NB4 (cell line): ENCODE measurements around the gene PRR36.

Source experiments
- DNase-seq: peaks from one replicate; pipeline ENCODE4 v3.0.0; 2010; ENCODE audit warnings: low read depth
- H3K4me3 ChIP-seq: one replicate; pipeline ENCODE4 v1.5.1; 2011; ENCODE audit warnings: mild to moderate bottlenecking, low read depth, low read length, moderate library complexity
- MYC ChIP-seq: IDR thresholded peaks from 2 replicates; pipeline ENCODE4 v1.6.1; 2011; ENCODE audit warnings: low read depth, low read length
- POLR2A ChIP-seq: IDR thresholded peaks from 2 replicates; pipeline ENCODE4 v1.6.1; 2011; ENCODE audit warnings: mild to moderate bottlenecking; ENCODE audit not compliant: insufficient read length; ENCODE audit errors: extremely low read depth
- TF ChIP-seq, protein P1 (sequence below): IDR thresholded peaks from 2 replicates; pipeline ENCODE4 v1.6.1; 2011; ENCODE audit warnings: low read depth, low read length
- TF ChIP-seq, protein P2 (sequence below): IDR thresholded peaks from one replicate; pipeline ENCODE4 v1.5.1; 2012; ENCODE audit warnings: low read depth, low read length

Gene PRR36

DNA sequence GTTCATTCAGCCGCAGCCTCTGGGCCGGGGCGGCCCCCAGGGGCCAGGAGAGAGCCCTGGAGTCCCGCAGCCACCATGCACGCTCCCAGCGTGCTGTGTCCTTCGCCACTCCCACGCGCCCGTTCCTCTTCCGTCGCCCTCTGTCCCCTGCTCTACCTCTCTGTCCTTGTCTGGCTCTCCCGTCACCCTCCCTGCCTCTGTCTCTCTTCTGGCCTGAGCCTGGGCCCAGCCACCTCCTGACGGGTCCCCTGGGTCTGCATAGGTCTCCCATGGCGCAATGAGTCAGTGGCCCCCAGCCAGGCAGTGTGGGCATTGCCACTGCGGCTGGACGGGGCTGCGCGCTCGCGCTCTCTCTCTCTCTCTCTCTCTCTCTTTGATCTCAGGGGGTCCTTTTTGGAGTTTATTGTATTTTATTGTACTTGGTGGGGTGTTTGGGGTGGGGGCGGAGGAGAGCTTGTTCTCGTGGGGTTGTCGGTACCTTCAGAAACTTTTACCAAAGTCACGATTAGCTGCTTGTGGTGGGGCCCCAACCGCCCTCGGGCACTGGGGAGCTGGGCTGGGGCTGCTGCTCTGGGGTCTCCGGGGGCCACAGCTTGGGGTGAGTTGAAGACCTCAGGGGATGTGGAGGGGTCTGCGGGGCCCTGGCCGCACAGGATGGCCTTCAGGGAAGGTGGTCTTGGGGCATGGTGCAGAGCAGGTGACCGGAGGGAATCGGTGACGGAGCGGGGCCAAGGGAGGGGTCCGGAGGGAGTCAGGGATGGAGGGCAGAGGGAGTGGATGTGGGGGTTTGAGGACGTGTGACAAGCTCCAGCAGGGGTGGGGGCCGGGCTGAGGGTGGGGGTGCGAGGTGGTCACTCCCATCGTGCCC lies 38.7 kb upstream of the PRR36 start:
- DNase-seq = no peak
- no peak overlapping the region for H3K4me3 ChIP-seq

DNA sequence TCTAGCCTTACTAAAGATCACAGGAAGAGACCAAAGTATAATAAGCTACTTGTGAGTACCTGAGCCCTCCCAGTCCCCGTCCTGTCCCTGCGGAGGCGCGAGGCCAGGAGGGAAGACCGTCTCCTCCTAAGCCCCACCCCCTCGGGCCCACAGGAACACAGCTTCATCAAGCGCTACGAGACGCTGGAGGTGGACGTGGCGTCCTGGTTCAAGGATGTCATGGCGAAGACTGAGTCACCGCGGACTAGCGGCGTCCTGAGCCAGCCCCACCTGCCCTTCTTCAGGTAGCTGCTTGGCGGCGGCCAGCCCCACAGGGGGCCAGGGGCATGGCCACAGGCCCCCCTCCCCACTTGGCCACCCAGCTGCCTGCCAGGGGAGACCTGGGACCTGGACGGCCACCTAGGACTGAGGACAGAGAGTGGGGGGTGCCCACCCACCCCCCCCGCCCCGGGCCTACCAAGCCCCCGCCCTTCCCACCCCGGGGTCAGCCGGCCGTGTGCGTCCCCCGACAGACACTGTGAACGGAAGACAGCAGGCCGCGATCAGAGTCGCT lies 38.0 kb upstream of the PRR36 start:
- DNase-seq = no peak
- no peak overlapping the region for H3K4me3 ChIP-seq
- TF ChIP-seq MYC (no peak), POLR2A (no peak)
- TF ChIP-seq, protein P1, sequence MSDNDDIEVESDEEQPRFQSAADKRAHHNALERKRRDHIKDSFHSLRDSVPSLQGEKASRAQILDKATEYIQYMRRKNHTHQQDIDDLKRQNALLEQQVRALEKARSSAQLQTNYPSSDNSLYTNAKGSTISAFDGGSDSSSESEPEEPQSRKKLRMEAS = no peak
- TF ChIP-seq, protein P2, sequence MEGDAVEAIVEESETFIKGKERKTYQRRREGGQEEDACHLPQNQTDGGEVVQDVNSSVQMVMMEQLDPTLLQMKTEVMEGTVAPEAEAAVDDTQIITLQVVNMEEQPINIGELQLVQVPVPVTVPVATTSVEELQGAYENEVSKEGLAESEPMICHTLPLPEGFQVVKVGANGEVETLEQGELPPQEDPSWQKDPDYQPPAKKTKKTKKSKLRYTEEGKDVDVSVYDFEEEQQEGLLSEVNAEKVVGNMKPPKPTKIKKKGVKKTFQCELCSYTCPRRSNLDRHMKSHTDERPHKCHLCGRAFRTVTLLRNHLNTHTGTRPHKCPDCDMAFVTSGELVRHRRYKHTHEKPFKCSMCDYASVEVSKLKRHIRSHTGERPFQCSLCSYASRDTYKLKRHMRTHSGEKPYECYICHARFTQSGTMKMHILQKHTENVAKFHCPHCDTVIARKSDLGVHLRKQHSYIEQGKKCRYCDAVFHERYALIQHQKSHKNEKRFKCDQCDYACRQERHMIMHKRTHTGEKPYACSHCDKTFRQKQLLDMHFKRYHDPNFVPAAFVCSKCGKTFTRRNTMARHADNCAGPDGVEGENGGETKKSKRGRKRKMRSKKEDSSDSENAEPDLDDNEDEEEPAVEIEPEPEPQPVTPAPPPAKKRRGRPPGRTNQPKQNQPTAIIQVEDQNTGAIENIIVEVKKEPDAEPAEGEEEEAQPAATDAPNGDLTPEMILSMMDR = no peak

More for the DNA sequence above, 38.7 kb upstream of the PRR36 start:
- TF ChIP-seq, protein P1 = no peak
- TF ChIP-seq POLR2A (no peak), MYC (no peak)
- TF ChIP-seq, protein P2 = no peak

DNA sequence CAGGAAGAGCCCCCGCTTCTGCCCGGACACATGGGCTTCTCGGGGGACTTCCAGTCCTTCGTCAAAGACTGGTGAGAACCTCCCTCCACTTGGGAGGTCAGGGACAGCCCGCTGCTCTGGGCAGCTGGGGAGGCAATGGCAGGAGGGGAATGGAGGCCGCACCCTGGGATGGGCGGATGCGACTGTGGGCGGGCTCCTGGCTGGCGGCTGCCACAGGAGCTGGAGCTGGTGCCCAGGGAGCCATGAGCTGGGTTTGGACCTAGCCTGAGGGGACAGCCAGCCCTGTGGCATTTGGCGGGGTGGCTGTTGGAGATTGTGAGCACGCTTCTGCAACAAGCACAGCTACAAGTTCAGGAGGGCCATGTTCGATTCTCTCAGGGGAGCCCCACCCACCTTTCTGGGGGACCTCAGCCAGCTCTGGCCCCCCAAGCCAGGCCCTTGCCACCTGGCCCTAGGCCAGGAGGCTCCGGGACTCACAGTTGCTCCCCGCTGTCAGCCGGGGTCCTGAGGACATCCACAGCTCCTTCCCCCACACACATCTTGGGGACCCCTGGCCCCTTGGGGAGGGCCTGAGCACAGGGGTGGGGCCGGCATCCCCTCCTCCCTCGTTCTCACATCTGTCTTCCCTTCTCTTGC lies 37.4 kb upstream of the PRR36 start:
- DNase-seq = no peak
- no peak overlapping the region for H3K4me3 ChIP-seq
- TF ChIP-seq, protein P1 = no peak
- TF ChIP-seq POLR2A (no peak), MYC (no peak)
- TF ChIP-seq, protein P2 = no peak

DNA sequence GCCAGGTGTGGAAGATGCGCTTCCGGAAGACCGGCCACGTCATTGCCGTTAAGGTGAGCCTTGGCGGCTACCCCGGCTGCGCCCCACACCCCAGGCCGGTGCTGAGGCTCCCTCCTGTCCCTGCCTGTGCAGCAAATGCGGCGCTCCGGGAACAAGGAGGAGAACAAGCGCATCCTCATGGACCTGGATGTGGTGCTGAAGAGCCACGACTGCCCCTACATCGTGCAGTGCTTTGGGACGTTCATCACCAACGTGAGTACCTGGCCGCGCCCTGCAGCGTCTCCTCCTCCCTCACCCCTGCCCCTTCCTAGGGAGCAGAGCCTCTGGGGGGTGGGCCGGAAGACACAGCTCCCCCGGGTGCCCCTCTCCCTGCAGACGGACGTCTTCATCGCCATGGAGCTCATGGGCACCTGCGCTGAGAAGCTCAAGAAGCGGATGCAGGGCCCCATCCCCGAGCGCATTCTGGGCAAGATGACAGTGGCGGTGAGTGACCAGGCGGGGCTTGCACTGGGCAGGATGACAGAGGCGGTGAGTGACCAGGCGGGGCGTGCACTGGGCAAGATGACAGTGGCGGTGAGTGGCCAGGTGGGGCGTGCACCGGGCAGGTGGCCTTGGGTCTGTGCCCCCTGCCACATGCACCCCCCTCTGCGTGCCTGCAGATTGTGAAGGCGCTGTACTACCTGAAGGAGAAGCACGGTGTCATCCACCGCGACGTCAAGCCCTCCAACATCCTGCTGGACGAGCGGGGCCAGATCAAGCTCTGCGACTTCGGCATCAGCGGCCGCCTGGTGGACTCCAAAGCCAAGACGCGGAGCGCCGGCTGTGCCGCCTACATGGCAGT lies 36.4 kb upstream of the PRR36 start:
- DNase-seq = no peak
- TF ChIP-seq MYC = no peak
- H3K4me3 ChIP-seq = no peak overlapping the region

DNA sequence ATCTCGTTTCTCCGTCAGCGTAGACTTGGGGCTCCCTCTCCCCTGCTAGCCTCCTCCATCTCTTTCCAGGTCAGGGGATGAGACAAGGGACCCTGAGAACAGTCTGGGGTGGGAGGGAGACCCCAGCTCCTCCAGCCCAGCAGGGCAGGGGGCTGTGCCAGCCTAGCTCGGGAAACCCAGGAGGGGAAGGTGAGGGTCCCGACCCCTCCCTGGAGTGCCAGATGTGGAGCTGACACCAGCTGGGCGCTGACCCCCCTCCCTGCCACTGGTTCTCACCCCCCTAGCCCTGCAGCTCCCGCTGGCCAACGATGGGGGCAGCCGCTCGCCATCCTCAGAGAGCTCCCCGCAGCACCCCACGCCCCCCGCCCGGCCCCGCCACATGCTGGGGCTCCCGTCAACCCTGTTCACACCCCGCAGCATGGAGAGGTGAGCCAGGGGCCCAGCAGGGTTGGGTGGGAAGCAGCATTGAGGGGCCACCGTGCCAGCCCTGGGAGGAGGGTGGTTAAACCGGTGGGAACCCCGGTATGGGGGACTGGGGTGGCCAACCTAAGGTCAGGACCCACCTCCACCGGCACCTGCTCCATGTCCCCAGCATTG lies 35.4 kb upstream of the PRR36 start:
- H3K4me3 ChIP-seq = no peak overlapping the region
- TF ChIP-seq MYC (no peak), POLR2A (no peak)
- TF ChIP-seq, protein P1 = no peak
- TF ChIP-seq, protein P2 = no peak
- DNase-seq = no peak
